ENCODE measurements around the gene KCNQ1. TPM values are rescaled to one million over a fixed set of nuclear protein-coding genes. Genes with fewer than 3 reads are reported as not detected.

The KCNQ1 gene
- polyA plus RNA-seq, 2 donors = 0.31 to 0.52 TPM

DNA sequence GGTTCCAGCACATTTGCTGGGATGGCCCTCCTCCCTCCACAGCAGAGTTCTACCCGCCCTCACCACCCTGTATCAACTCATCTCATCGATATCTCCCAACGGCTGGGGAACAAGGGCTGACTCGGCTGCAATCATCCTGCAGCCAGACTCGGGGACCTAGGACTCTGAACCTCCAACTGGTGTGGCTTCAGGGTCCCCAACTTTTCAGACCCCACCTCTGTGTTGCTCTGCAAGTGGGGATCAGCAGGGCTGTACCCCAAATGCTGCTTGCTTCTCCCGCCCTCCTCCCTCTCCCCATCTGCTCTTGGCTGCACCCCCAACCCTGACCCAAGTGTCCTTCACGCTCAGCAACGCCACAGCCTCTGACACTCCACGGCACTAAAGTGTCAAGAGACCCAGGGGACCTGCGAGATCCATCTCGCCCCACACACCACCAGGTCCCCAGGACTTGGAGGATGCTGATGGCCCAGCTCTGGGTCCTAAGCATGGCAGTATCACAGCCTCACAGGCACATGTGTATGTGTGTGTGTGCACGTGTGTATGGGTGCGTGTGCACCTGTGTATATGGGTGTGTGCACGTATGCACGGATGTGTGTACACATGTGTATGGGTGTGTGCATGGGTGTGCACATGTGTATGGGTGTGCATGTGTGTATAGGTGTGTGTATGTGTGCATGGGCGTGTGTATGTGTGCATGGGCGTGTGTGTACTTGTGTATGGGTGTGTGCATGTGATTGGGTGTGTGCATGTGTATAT is 26.4 kb downstream of the KCNQ1 start:
- H3K9me3 ChIP-seq (ENCODE audit: control insufficient read depth in 2 of 2, insufficient read depth in 1 of 2, low read depth in 1 of 2, low read length in 1 of 2) = peaks cover 0 to 4% of the 10 kb centered on the region in 2 donors
- 78 to 82% methylated on average over 17 of the region's 17 CpGs for WGBS, 2 donors

GRCh38 chr11:2471804-2472096 is 26.9 kb downstream of the KCNQ1 start:
- peaks cover 0 to 9% of the 10 kb centered on the region in 2 donors for H3K4me1 ChIP-seq (ENCODE audit: control insufficient read depth in 2 of 2, insufficient read depth in 2 of 2, low read length in 1 of 2)
- no peaks in the 10 kb centered on the region for H3K27me3 ChIP-seq (ENCODE audit: control insufficient read depth in 1 of 2, insufficient read depth in 2 of 2, low read length in 2 of 2)
- no peaks in the 10 kb centered on the region for H3K36me3 ChIP-seq (ENCODE audit: control insufficient read depth in 2 of 2, insufficient read depth in 2 of 2, low read length in 1 of 2)
- no peak overlapping the region for H3K27ac ChIP-seq (ENCODE audit: low read depth in 2 of 2, low read length in 1 of 2)
- peaks cover 0 to 4% of the 10 kb centered on the region in 2 donors for H3K9me3 ChIP-seq (ENCODE audit: control insufficient read depth in 2 of 2, insufficient read depth in 1 of 2, low read depth in 1 of 2, low read length in 1 of 2)
- 89 to 94% methylated on average over 6 of the region's 6 CpGs for WGBS, 2 donors
- no peak overlapping the region for H3K4me3 ChIP-seq (ENCODE audit: low read depth in 1 of 2, low read length in 2 of 2)

More for the DNA sequence above, 26.4 kb downstream of the KCNQ1 start:
- Histone ChIP-seq H3K27me3 (ENCODE audit: control insufficient read depth in 1 of 2, insufficient read depth in 2 of 2, low read length in 2 of 2) (no peaks in the 10 kb centered on the region), H3K4me1 (ENCODE audit: control insufficient read depth in 2 of 2, insufficient read depth in 2 of 2, low read length in 1 of 2) (peaks cover 0 to 9% of the 10 kb centered on the region in 2 donors), H3K4me3 (ENCODE audit: low read depth in 1 of 2, low read length in 2 of 2) (no peak overlapping the region), H3K27ac (ENCODE audit: low read depth in 2 of 2, low read length in 1 of 2) (no peak overlapping the region), H3K36me3 (ENCODE audit: control insufficient read depth in 2 of 2, insufficient read depth in 2 of 2, low read length in 1 of 2) (no peaks in the 10 kb centered on the region)

DNA sequence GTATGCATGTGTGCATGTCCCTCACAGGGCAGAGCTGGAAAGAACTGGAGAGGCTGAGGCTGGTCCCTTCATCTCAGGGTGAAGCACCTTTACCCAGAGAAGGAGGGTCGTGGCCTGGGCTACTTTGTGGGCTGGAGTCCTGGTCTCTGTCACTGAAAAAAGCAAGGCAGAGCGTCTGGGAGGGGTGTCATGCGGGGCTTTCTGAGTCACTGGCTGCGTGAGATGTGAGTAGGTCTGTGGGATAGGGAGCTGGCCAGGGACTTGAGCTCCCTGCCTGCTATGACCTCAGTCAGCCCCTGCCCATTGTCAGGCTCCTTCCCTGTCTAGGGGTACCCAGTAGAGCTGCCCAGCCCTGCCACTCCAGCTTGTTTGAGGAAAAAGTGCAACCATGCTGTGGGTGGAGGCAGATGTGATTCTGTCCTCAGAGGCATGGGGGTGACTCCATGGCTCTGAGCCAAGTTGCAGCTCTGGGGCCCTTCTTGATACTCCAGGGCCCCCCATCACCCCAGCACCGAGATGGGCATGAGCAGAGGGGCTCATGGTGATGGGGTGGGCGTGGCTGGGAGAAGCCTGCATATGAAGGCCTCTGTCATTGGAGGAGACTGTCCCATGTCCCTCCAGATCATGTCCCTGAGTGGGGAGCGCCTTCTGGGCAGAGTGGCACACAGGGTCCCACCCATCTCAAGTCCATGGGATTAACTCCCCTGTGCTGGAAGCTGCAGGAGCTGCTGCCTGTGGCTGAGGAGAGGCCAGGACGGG is 27.8 kb downstream of the KCNQ1 start:
- Histone ChIP-seq H3K27ac (ENCODE audit: low read depth in 2 of 2, low read length in 1 of 2) (no peak overlapping the region), H3K9me3 (ENCODE audit: control insufficient read depth in 2 of 2, insufficient read depth in 1 of 2, low read depth in 1 of 2, low read length in 1 of 2) (peaks cover 0 to 4% of the 10 kb centered on the region in 2 donors)
- WGBS, 2 donors = 74 to 80% methylated on average over 8 of the region's 8 CpGs

GRCh38 chr11:2473361-2474058 is 28.7 kb downstream of the KCNQ1 start:
- WGBS, 2 donors = 89 to 94% methylated on average over 26 to 27 of the region's 27 CpGs
- Histone ChIP-seq H3K4me1 (ENCODE audit: control insufficient read depth in 2 of 2, insufficient read depth in 2 of 2, low read length in 1 of 2) (peaks cover 0 to 3% of the 10 kb centered on the region in 2 donors), H3K27ac (ENCODE audit: low read depth in 2 of 2, low read length in 1 of 2) (no peak overlapping the region), H3K36me3 (ENCODE audit: control insufficient read depth in 2 of 2, insufficient read depth in 2 of 2, low read length in 1 of 2) (no peaks in the 10 kb centered on the region), H3K4me3 (ENCODE audit: low read depth in 1 of 2, low read length in 2 of 2) (no peak overlapping the region), H3K9me3 (ENCODE audit: control insufficient read depth in 2 of 2, insufficient read depth in 1 of 2, low read depth in 1 of 2, low read length in 1 of 2) (peaks cover 0 to 5% of the 10 kb centered on the region in 2 donors), H3K27me3 (ENCODE audit: control insufficient read depth in 1 of 2, insufficient read depth in 2 of 2, low read length in 2 of 2) (no peaks in the 10 kb centered on the region)

More for the DNA sequence above, 27.8 kb downstream of the KCNQ1 start:
- Histone ChIP-seq H3K4me3 (ENCODE audit: low read depth in 1 of 2, low read length in 2 of 2) (no peak overlapping the region), H3K27me3 (ENCODE audit: control insufficient read depth in 1 of 2, insufficient read depth in 2 of 2, low read length in 2 of 2) (no peaks in the 10 kb centered on the region), H3K4me1 (ENCODE audit: control insufficient read depth in 2 of 2, insufficient read depth in 2 of 2, low read length in 1 of 2) (peaks cover 0 to 5% of the 10 kb centered on the region in 2 donors), H3K36me3 (ENCODE audit: control insufficient read depth in 2 of 2, insufficient read depth in 2 of 2, low read length in 1 of 2) (no peaks in the 10 kb centered on the region)

- Histone ChIP-seq H3K9me3 (ENCODE audit: control insufficient read depth in 2 of 2, insufficient read depth in 1 of 2, low read depth in 1 of 2, low read length in 1 of 2) (peaks cover 0 to 6% of the 10 kb centered on the region in 2 donors), H3K36me3 (ENCODE audit: control insufficient read depth in 2 of 2, insufficient read depth in 2 of 2, low read length in 1 of 2) (no peaks in the 10 kb centered on the region), H3K27ac (ENCODE audit: low read depth in 2 of 2, low read length in 1 of 2) (no peak overlapping the region), H3K4me3 (ENCODE audit: low read depth in 1 of 2, low read length in 2 of 2) (no peak overlapping the region), H3K4me1 (ENCODE audit: control insufficient read depth in 2 of 2, insufficient read depth in 2 of 2, low read length in 1 of 2) (peaks cover 0 to 3% of the 10 kb centered on the region in 2 donors), H3K27me3 (ENCODE audit: control insufficient read depth in 1 of 2, insufficient read depth in 2 of 2, low read length in 2 of 2) (no peaks in the 10 kb centered on the region)
- WGBS, 2 donors = 78 to 86% methylated on average over 19 of the region's 19 CpGs
These were observed 29.5 kb downstream of the KCNQ1 start for GRCh38 chr11:2474059-2474901.

DNA sequence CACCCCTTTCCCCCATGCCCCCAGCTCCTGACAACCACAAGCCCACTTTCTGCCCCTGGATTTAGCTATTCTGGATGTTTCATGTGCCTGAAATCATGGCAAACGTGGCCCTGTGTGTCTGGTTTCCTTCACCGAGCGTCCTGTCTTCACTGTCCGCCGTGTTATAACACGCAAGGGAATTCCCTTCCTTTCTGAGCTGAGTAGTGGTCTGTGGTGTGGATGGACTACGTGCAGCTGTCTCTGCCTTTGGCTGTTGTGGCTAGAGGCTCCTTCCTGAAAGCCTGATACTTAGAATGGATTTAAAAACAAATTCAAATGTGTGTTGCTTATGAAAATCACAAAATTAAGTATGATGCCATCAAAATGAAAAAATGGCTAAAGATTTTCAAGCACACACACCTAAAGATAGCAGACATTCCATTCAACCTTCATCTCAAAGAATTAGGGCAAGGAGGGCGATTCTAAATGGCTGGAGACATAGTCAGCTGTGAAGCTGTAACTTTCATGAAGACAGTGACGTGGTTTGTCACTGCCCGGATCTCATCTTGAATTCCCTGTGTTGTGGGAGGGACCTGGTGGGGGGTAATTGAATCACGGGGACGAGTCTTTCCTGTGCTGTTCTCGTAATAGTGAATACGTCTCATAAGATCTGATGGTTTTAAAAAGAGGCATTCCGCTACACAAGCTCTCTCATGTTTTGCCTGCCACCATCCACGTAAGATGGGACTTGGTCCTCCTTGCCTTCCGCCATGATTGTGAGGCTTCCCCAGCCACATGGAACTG is 30.5 kb downstream of the KCNQ1 start:
- Histone ChIP-seq H3K9me3 (ENCODE audit: control insufficient read depth in 2 of 2, insufficient read depth in 1 of 2, low read depth in 1 of 2, low read length in 1 of 2) (peaks cover 0 to 8% of the 10 kb centered on the region in 2 donors), H3K4me3 (ENCODE audit: low read depth in 1 of 2, low read length in 2 of 2) (no peak overlapping the region), H3K36me3 (ENCODE audit: control insufficient read depth in 2 of 2, insufficient read depth in 2 of 2, low read length in 1 of 2) (no peaks in the 10 kb centered on the region), H3K27me3 (ENCODE audit: control insufficient read depth in 1 of 2, insufficient read depth in 2 of 2, low read length in 2 of 2) (no peaks in the 10 kb centered on the region), H3K27ac (ENCODE audit: low read depth in 2 of 2, low read length in 1 of 2) (no peak overlapping the region), H3K4me1 (ENCODE audit: control insufficient read depth in 2 of 2, insufficient read depth in 2 of 2, low read length in 1 of 2) (peaks cover 0 to 3% of the 10 kb centered on the region in 2 donors)
- 77 to 82% methylated on average over 17 of the region's 17 CpGs for WGBS, 2 donors

DNA sequence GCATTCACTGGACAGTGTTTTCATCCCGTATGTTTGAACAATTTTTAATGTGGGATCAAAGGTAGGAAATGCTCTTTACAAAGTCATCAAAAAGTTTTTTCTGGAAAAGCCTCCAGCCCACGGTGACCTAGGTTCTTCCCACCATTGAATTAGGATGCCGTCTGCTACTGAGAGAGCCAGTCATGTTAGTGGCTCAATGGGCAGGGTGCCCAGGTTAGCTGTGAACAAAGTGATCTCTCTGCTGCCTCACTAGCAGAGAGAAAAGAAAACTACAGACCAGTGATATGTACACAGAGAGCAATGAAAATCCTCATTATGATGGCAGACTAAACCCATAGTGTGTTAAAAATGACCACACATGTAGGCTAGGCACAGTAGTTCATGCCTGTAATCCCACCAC is 32.4 kb downstream of the KCNQ1 start:
- no peak overlapping the region for H3K27ac ChIP-seq (ENCODE audit: low read depth in 2 of 2, low read length in 1 of 2)
- 60 to 67% methylated on average over 3 of the region's 3 CpGs for WGBS, 2 donors
- H3K4me1 ChIP-seq (ENCODE audit: control insufficient read depth in 2 of 2, insufficient read depth in 2 of 2, low read length in 1 of 2) = peaks cover 0 to 6% of the 10 kb centered on the region in 2 donors
- H3K27me3 ChIP-seq (ENCODE audit: control insufficient read depth in 1 of 2, insufficient read depth in 2 of 2, low read length in 2 of 2) = no peaks in the 10 kb centered on the region
- H3K36me3 ChIP-seq (ENCODE audit: control insufficient read depth in 2 of 2, insufficient read depth in 2 of 2, low read length in 1 of 2) = no peaks in the 10 kb centered on the region
- H3K9me3 ChIP-seq (ENCODE audit: control insufficient read depth in 2 of 2, insufficient read depth in 1 of 2, low read depth in 1 of 2, low read length in 1 of 2) = peaks cover 0 to 5% of the 10 kb centered on the region in 2 donors
- no peak overlapping the region for H3K4me3 ChIP-seq (ENCODE audit: low read depth in 1 of 2, low read length in 2 of 2)

- no peaks in the 10 kb centered on the region for H3K36me3 ChIP-seq (ENCODE audit: control insufficient read depth in 2 of 2, insufficient read depth in 2 of 2, low read length in 1 of 2)
- H3K9me3 ChIP-seq (ENCODE audit: control insufficient read depth in 2 of 2, insufficient read depth in 1 of 2, low read depth in 1 of 2, low read length in 1 of 2) = peaks cover 0 to 5% of the 10 kb centered on the region in 2 donors
- H3K27ac ChIP-seq (ENCODE audit: low read depth in 2 of 2, low read length in 1 of 2) = no peak overlapping the region
- H3K4me1 ChIP-seq (ENCODE audit: control insufficient read depth in 2 of 2, insufficient read depth in 2 of 2, low read length in 1 of 2) = peaks cover 0 to 6% of the 10 kb centered on the region in 2 donors
- H3K27me3 ChIP-seq (ENCODE audit: control insufficient read depth in 1 of 2, insufficient read depth in 2 of 2, low read length in 2 of 2) = no peaks in the 10 kb centered on the region
- 81 to 83% methylated on average over 8 of the region's 8 CpGs for WGBS, 2 donors
- H3K4me3 ChIP-seq (ENCODE audit: low read depth in 1 of 2, low read length in 2 of 2) = no peak overlapping the region
These were observed 33.1 kb downstream of the KCNQ1 start for GRCh38 chr11:2477936-2478335.

All from esophagus (tissue), 2 donors.